ENCODE data around the gene ASB4. TPM values are rescaled to one million over a fixed set of nuclear protein-coding genes. Genes with fewer than 3 reads are reported as not detected.

Gene ASB4
- total RNA-seq, 2 donors from 2014 or later = not detected

DNA sequence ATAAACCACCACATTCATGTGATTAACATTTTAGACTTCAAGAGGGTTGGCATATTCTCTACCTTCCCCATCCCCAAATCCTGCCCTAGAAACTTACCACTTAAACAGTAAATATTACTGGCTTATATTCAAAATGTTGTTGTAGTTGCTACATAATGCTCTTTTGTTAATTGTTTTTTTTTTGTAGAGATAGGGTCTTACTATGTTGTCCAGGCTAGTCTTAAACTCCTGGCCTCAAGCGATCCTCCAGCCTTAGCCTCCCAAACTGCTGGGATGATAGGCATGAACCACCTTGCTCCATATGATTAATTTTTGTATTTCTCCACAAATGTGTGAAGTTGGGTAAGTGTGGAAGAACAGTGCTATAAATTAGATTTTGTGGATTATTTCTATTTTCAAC is 104.0 kb downstream of the ASB4 start:
- H3K27me3 Mint-ChIP-seq (ENCODE audit: insufficient read depth) = peaks cover 12% of the 10 kb centered on the region
- TF ChIP-seq, protein P1, sequence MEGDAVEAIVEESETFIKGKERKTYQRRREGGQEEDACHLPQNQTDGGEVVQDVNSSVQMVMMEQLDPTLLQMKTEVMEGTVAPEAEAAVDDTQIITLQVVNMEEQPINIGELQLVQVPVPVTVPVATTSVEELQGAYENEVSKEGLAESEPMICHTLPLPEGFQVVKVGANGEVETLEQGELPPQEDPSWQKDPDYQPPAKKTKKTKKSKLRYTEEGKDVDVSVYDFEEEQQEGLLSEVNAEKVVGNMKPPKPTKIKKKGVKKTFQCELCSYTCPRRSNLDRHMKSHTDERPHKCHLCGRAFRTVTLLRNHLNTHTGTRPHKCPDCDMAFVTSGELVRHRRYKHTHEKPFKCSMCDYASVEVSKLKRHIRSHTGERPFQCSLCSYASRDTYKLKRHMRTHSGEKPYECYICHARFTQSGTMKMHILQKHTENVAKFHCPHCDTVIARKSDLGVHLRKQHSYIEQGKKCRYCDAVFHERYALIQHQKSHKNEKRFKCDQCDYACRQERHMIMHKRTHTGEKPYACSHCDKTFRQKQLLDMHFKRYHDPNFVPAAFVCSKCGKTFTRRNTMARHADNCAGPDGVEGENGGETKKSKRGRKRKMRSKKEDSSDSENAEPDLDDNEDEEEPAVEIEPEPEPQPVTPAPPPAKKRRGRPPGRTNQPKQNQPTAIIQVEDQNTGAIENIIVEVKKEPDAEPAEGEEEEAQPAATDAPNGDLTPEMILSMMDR (conservative IDR thresholded peaks at IDR 0.05) = no peak
- DNase-seq = no peak
- no peak overlapping the region for H3K4me3 ChIP-seq (ENCODE audit: low read length)
- H3K27me3 ChIP-seq (ENCODE audit: control insufficient read depth, insufficient read depth, low read length, poor library complexity, severe bottlenecking) = peaks cover 29% of the 10 kb centered on the region
- peaks cover 3% of the 10 kb centered on the region for H3K4me1 ChIP-seq (ENCODE audit: control insufficient read depth, insufficient read depth, low read length)
- H3K27ac Mint-ChIP-seq = no peak overlapping the region
- H3K4me1 Mint-ChIP-seq = peaks cover 1% of the 10 kb centered on the region
- no peaks in the 10 kb centered on the region for H3K9me3 ChIP-seq (ENCODE audit: control insufficient read depth, low read length)
- H3K36me3 Mint-ChIP-seq (ENCODE audit: low read depth) = no peaks in the 10 kb centered on the region
- H3K36me3 ChIP-seq (ENCODE audit: control insufficient read depth, insufficient read depth, low read length) = no peaks in the 10 kb centered on the region
- 100% methylated on average over 1 of the region's 1 CpG; no CpG with 5 or more reads in 1 of the 2 experiments for WGBS, 2 experiments (ENCODE audit: insufficient coverage in 1 of 2, insufficient read length in 1 of 2)
- no peaks in the 10 kb centered on the region for H3K9me3 Mint-ChIP-seq
- no peak overlapping the region for H3K9ac ChIP-seq (ENCODE audit: extremely low read depth, low read length, poor library complexity, severe bottlenecking)
- H3K4me3 Mint-ChIP-seq = no peak overlapping the region
- no peak overlapping the region for H3K27ac ChIP-seq (ENCODE audit: low read depth, low read length)

Other genes with a start within 250 kb of the ASB4 start
- gene PON1, start 161.4 kb upstream of the ASB4 start, total RNA-seq = under 1 TPM in 1 of 2 donors, not detected in 1; 0.48 TPM
- gene PON3, start 89.6 kb upstream of the ASB4 start, total RNA-seq = under 1 TPM in 1 of 2 donors, not detected in 1; 0.55 TPM
- gene PON2, start 50.9 kb upstream of the ASB4 start, total RNA-seq = 10 to 100 TPM; 66.3 to 66.8 TPM
- under 1 TPM; 0.42 to 0.73 TPM for gene PDK4, start 110.6 kb downstream of the ASB4 start, total RNA-seq

Measured in endodermal cell (in vitro differentiated cells).